HG02610 (cell line): ENCODE measurements around the gene CFAP74.

ENCODE experiments used
- ATAC-seq: cut with Tn5 transposase; IDR thresholded peaks from one replicate; pipeline ENCODE4 v1.9.1; 2021; ENCODE audit warnings: mild to moderate bottlenecking, moderate library complexity; ENCODE audit not compliant: unreplicated experiment

CFAP74 gene

DNA sequence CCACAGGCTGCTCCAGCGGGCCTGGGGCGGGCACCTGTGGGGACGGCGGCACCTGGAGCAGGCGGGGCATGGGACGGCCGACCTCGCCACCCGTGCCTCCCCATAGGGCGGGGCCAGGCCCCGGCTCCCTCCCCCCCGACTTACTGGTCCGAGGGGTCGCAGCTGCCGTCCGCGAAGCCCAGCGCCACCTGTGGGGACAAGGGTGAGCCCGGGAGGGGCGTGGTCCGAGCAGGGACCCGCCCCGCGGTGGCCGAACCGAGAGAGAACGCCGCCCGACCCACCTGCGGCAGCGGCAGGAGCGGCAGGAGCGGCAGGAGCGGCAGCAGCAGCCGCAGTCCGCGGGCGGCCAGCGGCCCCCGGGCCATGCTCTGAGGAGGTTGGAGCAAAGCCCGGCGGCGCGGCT, 84.7 kb downstream of the CFAP74 start, which contains the start of gene TMEM52:
Gene TMEM52 (minus strand): TSS at position 379 of the 403 bp plus-strand sequence. CDS start 14 bp downstream, at position 365.
- ATAC-seq: peak; percentile 8

DNA sequence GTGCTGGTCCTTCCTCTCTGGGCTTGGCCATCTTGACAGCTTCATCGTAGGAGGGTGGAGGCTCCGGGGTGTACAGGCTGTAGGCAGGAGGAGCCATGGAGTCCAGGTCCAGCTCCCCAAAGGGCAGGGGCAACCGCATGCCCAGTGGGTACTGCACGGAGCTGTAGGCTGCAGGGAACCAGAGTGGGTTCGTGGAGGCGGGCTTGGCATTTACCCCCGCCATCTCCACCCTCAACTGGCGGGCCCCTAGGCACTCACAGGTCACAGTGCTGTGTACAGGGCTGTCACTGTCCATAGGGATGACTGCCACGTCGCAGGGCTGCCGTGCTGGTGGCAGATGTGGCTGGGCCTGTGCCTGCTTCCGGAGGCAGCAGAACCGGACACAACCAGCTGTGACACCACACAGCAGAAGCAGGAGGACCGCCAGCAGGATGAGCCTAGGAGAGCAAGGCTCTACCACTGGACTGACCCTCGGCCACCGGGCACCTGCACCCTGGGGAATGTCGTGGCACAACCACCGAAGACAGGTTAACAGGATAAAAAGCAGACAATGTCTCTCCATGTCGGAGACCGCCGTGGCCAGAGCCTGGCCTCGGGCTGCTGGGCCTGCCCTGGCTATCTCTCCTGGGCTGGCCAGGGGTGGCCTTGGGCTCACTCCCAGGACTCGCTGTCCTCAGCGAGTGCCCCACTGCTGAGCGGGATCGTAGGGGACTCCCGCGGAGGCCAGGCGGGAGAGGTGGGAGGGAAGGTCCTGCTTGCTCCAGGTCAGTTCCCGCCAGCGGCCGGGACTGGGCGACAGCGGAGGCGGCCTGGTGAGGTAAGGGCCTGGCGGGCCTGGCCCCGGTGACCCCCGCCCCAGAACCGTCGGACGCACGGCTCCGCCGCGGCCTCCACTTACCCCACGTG, 85.3 kb downstream of the CFAP74 start:
- no peak for ATAC-seq

DNA sequence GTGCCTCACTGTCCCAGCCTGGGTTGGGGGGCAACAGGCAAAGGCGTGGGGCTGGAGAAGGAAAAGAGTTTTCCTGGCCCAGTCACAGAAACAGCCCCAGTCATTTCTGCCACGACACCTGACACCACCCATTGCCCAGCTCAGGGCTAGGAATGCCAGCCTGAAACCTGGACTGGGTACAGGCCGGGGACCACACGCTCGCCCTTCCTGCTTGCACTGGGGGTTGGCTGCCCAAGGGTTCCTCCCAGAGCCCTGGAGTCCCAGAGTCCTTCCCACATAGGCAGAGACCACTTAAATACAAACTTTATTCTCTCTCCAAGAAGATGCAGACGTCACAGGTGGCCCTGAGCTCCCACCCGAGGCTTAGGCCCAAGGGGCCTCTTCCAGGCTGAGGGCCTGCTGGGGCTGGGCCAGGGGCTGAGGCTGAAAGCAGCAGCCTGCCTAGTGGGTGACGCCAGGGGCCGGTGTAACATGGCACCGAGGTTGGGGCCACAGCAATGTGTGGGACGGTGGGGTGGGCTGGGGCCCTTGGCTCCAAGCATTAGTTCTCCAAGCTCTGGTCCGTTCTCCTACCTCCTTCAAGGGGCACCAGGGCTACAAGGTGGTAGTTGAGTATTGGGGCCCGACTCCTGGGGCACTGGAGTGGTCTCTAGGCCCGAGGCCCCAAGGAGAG, 86.1 kb downstream of the CFAP74 start:
- no peak for ATAC-seq

DNA sequence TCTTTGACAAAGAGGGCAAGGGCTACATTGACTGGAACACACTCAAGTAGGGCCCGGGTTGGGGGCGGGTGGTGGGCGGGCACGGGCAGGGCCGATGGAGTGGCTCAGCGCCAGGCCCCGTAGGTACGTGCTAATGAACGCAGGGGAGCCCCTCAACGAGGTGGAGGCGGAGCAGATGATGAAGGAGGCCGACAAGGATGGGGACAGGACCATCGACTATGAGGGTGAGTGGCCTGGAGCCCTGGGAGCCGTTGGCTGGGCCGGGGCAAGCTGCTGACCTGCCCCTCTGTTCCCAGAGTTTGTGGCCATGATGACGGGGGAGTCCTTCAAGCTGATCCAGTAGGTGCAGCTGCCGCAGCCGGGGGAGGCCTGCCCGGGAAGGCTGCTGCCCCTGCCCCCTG, 86.7 kb downstream of the CFAP74 start:
- ATAC-seq: no peak

DNA sequence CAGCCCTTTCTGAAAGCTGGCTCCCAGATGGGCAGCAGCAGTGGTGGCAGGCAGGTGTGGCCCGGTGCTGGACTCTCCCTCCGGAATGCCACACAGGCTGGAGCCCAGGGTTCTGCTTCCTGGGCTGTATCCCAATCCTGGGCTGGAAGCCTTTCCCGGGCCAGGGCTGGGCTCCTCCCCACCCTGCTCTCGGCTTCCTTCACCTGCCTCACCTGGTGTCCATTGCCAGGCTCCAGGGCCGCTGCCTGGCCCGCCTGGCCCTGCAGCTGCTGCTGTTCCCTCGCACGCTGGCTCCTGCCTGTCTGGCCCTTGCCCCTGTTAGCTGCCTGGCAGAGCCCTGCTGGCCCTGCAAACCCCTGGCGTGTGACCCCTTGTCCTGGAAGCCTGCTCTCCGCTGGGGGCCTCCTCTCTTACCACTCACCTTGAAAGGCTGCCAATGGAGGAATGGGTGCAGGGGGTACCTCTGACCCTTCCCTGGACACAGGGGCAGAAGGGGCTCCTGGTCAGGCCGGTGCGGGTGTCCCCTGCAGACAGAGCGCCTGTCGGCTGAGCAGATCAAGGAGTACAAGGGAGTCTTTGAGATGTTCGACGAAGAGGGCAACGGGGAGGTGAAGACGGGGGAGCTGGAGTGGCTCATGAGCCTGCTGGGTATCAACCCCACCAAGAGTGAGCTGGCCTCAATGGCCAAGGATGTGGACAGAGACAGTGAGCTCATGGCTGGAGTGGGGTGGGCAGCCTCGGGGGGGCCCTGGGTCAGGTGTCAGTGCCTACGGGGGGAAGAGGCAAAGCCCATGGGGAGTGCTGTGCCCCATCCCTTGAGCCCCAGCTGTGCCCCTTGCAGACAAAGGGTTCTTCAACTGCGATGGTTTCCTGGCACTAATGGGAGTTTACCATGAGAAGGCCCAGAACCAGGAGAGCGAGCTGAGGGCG, 87.4 kb downstream of the CFAP74 start:
- ATAC-seq: no peak

DNA sequence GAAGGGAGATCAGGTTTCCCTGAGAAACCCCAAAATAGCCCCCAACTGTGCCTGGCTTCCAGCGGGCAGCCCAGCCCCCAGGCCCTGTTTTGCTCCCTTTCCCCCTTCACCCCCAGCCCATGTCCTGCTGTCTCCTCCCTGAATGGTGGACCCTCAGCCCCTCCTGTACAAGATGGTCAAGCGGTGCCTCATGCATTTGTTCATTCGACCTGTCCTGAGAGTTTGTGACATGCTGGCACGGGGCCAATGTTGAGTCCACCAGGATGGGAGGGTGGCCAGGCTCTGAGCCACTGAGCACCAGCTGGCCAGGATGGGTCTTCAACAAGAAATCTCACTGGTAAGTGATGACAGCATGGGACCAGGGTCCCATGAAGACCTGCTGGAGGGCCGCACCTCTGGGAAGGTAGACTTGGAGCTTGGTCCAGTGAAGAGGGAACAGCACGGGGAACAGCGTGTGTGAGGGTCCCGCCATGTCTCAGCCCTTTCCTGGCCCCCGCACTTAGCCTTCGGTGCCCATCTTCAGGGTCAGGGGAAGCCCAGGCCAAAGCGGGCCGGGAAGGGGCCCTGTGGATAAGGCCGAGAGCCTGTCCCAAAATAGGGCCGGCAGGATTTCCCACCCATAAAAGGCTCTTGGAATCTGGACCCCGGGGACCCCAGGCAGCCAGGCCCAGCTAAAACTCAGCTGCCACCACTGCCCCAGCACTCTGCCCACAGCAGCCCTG, 88.5 kb downstream of the CFAP74 start, which contains the start of gene CALML6:
Gene CALML6 (plus strand): TSS at position 290 of the 722 bp plus-strand sequence. CDS start 21 bp downstream, at position 311.
- ATAC-seq: no peak

DNA sequence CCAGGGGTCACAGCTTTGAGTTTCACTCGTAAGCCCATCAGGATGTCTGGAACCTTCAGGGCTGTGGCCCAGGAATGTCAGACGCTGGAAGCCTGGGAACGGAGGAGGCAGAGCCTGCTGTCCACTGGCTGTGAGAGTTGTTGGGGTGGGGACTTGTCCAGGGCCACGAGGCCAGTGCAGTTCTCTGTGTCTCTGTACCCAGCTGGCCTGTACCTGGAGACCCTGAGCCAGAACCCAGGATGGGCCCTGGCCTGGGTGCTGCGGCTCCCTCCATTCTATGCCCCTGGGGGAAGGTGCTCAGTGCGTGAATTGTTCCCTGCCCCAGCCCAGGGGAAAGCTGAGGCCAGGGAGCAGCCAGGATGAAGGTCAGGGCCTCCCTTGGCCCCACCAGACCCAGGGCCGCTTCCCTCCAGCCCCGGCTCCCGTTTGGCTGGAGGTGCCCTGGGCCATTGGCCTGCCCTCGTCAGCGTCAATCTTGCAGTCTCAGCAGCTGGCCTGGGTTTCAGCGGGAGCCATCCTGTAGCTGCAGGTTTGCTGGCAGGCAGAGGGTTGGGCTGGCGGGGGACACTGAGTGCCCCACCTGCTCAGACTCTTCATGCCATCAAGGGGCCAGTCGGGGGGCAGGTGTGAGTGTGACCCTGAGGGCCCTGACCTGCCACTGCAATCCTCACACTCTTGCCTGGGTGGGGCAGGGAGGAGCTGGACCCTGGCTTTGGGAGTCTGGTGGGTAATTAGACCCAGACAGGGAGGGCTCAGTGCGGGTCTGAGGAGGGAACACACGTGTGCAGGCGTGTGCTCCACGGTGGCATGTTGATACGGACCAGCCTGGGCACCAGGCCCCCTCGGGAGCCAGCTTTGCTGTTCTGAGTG, 89.2 kb downstream of the CFAP74 start:
- no peak for ATAC-seq

DNA sequence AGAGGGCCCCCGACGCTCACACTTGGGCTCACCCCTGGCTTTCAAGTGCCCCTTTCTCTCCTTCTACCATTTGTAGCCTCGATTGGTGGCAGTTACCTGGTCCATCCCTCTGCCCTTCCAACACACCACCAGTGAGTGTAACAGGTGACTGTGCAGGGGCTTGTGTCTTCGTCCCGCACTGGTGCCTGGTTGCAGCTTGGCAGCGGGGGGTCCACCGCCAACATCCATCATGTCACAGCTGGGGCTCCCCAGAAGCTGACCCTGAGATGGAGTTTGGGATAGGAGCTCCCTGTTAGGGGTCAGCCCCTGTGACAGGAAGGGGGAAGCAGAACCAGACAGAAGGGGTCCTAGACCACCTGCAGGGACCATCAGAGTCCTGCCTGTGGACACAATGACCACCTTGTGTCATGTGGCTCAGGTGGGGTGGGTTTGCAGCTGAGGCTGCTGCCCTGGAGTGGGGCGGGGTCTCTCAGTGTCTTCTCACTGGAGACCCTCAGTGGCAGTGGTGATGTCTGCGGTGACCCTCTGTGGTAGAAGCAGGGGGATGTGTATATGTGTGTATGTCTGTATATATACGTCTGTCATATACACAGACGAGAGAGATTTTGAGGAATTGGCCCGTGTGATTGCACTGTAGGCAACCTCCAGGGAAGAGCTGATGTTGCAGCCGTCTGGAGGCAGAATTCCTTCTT, 92.1 kb downstream of the CFAP74 start:
- ATAC-seq: no peak

DNA sequence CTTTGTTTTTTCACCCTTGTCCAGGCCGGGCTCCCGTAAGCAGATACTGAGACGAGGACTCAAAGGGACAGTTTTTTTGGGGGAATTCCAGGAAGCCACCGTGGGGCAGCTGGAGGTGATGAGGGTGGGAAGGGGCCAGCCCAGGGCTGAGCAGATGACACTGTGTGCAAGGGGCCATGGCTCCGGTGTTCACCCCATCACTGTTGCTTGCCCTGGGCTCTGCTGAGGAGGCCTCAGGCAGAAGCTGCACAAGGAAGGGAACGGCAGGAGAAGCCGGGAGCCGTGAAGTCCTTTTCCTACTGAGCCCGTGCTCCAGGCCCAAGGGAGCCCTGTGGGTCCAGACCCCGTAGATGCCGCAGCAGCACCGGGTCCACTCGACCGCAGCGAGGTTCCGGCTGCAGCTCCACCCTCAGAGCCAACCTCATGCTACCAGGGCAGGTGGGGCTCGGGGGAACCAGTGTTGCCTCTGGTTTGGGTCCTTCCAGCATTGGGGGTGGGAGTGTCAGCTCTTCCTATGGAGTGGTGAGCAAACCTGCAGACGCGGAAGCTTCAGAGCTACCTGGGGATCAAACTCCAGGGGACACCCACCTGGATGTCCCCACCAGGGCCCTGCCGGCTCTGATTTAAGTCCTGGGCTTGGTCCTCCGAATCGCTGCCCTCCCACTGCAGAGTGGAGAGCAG, 92.8 kb downstream of the CFAP74 start:
- ATAC-seq: no peak

DNA sequence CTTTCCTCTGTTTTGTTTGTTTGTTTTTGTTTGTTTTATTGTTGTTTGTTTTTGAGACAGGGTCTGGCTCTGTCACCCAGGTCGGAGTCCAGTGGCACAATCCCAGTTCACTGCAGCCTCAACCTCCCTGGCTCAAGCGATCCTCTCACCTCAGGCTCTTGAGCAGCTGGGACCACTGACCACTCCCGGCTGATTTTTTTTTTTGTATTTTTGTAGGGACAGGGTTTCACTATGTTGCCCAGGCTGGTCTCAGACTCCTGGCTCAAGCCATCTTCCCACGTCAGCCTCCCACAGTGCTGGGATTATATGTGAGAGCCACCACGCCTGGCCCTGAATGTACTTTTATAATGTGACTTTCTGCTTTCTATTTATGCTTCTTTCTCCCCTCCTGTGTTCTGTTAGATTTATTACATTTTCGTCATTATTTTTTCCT, 93.5 kb downstream of the CFAP74 start:
- no peak for ATAC-seq

DNA sequence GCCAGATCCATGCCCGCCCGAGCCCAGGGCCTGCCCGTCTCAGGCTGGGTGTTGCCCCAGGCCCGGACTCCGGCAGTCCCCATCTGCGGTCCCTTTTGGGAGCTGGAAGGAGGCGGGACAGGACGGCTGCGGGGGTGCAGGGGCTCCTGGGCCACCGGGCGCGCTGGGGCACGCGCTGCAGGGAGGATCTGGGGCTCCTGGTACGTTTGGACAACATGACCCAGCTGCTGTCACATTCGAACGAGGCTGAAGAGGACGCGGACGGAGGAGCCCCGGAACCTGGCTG, 95.1 kb downstream of the CFAP74 start:
- peak; percentile 8 for ATAC-seq

DNA sequence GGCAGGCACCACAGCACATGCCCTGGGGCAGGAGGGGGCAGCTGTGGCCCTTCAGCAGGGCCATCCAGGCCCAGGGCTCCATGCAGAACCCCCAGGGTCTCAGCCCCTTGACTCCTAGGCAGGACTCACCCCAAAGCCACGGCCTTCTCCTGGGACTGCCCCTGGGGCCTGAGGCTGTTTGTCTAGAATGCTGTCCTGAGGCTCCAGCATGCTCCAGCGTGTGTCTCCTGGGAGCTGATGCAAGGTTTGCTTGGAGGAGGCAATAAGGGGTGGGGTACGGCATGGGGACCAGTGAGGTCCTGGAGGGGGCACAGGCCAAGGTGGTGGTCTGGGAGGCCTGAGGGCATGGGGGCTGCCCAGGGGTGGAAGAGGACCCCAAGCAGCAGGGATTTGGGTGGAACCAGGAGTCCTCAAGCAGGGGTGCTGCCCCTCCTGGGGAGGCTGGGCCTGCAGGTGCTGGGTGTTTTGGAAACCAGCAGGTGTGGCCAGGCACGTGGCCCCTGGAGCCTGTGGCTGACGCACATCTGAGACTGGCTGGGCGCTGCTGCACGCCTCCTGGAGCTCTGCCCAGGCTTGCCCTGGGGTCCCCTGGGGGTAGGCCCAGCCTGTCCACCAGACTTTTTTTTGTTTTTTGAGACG, 96.4 kb downstream of the CFAP74 start:
- no peak for ATAC-seq

DNA sequence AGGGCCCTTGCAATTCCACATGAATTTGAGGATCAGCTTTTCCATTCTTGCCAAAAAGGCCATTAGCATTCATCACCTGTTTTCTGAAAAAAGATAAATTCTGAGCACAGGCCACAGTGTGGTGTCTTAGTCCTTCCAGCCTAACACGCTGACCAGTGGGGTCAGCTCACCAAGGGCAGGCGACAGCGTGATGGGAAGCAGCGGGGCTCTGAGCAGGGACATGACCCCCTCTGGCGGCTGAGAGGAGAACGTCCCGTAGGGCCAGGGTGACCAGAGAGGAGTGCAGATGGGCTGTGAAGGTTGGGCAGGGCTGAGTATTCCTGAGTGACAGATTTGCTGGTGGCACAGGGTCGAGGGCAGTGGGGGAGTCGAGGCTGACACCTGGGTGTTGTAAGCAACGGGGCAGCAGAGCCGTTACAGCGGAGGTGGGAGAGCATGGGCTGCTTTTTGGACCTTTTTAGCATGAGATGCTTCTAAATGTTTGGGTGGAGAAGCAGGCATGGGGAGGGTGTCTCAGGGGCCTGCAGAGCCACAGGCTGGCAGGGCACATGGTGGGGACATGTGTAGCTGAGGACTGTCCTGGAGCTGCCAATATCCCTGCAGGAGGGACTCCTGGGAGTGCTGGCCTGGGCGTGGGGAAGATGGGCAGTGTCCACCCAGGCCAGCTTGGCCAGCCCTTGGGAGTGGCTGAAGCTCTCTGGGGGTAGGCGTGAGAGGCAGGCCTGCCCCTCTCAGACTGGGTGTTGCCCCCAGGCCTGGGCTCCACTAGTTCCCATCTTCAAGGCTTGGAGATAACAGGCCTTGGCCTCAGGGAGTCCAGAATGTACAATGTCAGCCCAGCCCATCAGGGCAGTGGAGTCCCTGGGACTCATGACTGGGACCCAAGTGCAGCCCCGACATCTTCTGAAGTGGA, 97.1 kb downstream of the CFAP74 start:
- no peak for ATAC-seq

DNA sequence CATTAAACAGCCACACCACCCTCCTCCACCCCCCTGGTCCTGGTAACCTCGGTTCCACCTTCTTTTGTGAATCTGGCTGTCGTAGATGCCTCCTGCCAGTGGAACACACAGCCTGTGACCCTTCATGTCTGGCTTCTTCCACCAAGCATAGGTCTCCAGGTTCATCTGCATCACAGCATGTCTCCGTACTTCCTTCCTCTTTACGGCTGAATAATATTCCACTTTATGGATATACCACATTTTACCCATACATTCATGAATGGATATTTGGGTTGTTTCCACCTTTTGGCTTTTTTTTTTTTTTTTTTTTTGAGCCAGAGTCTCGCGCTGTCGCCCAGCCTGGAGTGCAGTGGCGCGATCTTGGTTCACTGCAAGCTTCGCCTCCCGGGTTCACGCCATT, 100.4 kb downstream of the CFAP74 start:
- no peak for ATAC-seq

DNA sequence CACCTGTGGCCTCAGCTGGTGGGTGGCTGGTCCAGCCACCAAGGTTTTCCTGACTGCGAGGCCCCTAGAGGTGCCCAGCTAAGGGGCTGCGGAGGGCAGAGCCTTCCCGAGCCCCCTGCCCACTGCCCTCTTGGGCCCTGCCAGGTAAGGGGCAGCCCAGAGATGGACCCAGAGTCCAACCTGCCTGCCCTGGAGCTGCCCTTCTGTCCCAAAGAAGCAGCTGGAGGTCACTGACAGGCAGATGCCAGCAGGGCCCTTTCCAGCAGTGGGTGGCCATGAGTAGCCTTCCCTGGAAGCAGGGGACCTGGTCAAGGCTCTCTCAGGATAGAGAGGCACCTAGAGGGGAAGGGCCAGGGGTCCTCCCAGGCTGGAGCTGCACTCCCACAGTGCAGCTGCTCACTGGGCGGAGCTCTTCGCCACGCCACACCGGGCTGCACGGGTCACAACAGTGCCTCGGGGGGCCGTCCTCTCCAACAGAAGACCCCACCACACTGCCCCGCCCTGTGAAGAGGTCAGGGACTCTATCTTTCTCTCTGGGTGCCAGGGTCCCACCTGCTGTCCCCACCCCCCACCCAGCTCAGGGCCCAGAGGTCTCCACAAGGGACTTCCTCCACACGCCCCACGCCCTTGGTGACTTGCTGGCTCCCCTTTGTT, 101.8 kb downstream of the CFAP74 start:
- no peak for ATAC-seq

DNA sequence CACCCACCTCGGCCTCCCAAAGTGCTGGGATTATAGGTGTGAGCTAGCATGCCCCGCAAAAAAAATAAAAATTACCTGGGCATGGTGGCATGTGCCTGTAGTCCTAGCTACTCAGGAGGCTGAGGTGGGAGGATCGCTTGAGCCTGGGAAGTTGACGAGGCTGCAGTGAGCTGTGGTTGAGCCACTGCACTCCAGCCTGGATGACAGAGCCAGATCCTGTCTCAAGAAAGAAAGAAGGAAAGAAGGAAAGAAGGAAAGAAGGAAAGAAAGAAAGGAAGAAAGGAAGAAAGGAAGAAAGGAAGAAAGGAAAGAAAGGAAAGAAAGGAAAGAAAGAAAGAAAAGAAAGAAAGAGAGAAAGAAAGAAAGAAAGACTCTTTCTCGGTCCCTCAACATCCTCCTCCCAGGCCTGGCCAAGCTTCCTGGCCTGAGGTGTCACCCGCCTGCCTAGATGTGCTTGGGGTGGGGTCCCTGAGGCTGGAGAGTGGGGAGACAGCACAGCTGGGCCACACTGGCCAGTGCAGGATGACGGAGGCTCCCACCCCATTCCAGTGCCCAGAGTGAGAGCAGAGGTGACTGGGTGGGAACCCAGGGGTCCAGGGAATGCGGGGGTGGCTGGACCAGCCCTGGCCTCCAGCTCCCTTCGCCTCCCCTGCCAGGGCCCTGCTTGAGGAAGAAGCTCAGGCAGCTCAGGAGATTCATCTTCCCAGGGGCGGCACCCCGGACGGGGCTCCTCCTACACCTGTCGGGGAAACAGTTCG, 102.5 kb downstream of the CFAP74 start:
- ATAC-seq: no peak
